HG02610 (cell line): Measurements from ENCODE around the gene NDE1.

ENCODE experiments used
- ATAC-seq: cut with Tn5 transposase; IDR thresholded peaks from one replicate; pipeline ENCODE4 v1.9.1; 2021; ENCODE audit warnings: mild to moderate bottlenecking, moderate library complexity; ENCODE audit not compliant: unreplicated experiment

NDE1 gene

GRCh38 chr16:15732416-15732815, 82.4 kb downstream of the NDE1 start:
- ATAC-seq, result no peak

DNA sequence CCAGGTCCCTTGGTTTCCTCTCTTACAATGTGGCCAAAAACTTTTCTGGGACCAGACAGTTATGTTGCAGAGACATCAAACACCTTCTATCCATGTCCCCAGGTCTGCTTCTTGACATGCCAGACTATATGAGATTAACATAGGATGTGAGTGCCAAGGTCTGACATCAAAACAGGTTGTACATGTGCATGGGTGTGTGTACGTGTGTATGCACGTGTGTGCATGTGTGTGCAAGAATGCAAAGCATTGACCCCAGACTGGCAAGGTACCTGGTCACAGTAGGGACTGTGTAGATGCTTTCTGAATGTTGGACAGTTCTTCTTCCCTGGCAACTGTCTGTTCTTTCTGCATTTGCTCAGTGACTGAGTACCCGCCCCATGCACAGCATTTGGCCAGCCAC, 85.6 kb downstream of the NDE1 start:
- ATAC-seq, result no peak

DNA sequence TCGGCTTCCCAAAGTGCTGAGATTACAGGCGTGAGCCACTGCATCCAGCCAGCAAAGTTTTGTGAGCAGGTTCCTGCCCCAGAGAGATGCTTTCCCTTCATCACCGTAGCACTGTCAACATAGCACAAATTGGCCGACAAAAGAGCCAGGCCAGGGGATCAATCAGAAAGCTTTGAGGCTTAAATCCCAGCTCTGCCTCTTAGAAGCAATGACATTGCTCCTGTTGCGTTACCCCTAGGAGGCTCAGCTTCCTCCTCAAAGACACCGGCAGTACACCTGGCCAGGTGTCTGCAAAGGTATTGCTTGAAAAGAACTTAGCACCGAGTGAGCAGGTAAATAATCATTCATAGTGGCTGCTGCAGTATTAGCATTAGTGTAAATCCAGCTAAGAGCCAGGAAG, 86.5 kb downstream of the NDE1 start:
- ATAC-seq, result no peak

GRCh38 chr16:15737140-15737644, 87.1 kb downstream of the NDE1 start:
- no peak for ATAC-seq

- ATAC-seq, result no peak
Observed at GRCh38 chr16:15739464-15739863, 89.4 kb downstream of the NDE1 start.

GRCh38 chr16:15739950-15740349, 89.9 kb downstream of the NDE1 start:
- no peak for ATAC-seq

- no peak for ATAC-seq
Observed at GRCh38 chr16:15741207-15741871, 91.3 kb downstream of the NDE1 start.

DNA sequence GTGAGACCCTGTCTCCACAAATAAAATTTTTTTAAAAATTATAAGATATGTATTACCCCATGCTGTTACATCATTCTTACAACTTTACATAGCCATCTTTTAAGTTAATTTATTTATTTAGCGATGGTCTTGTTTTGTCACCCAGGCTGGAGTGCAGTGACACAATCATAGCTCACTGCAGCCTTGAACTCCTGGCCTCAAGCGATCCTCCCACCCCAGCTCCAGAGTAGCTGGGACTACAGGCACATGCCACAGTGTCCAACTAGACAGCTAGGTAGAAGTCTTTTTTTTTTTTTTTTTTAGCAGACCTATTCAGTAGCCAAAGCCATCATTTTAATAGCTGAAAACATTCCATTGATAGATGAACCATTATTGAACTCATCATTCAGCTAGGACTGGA, 92.7 kb downstream of the NDE1 start:
- no peak for ATAC-seq

DNA sequence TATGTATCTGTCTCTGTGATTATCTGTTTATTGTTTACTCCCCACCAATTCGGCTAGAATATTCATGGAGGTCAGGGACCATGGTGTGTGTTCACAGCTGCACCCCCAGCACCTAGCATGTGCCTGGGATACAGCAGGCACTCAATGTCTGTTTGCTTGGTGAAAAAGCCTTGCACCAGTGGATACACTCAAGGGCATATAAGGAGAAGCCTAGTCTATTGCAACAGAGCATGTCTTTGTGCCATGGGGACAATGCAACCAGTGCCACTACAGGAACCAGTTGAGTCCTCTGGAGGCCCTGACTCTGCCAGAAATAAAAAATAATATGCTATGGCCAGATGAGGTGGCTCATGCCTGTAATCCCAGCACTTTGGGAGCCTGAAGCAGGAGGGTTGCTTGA, 93.6 kb downstream of the NDE1 start:
- ATAC-seq, result no peak

GRCh38 chr16:15746332-15746731, 96.3 kb downstream of the NDE1 start:
- no peak for ATAC-seq

- ATAC-seq, result no peak
Observed at GRCh38 chr16:15747937-15748336, 97.9 kb downstream of the NDE1 start.

DNA sequence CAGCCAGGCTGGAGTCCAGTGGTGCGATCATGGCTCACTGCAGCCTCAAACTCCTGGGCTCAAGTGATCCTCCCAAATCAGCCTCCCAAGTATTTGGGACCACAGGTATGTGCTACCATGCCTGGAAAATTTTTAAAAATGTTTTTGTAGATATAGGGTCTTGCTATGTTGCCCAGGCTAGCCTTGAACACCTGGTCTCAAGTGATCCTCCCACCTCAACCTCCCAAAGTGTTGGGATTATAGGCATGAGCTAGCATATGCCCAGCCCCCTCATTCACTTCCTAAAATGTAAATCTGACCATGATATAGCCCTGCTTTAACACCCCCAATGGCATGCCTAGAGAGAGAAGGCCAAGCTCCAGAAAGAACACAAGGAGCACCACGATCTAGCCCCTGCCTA, 98.6 kb downstream of the NDE1 start:
- ATAC-seq, result no peak

DNA sequence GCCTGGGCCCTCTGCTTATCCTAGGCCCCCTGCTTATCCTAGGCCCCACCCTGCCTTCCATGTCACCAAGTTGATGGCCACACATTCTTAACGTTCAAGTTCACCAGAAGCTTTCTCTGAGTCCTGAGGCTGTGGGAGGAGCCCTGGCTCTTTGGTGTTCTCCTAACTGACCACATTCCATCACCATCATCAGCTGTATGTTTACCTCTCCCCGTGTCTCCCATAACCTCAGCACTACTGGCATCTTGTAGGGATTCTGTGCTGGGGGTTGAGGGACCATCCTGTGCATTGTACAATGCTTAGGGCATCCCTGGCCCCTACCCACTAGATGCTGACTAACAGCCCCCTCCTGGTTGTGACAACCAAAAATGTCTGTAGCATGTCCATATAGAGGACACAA, 99.3 kb downstream of the NDE1 start:
- ATAC-seq, result no peak

GRCh38 chr16:15749985-15750384, 99.9 kb downstream of the NDE1 start:
- no peak for ATAC-seq

GRCh38 chr16:15751940-15752339, 101.9 kb downstream of the NDE1 start:
- no peak for ATAC-seq

DNA sequence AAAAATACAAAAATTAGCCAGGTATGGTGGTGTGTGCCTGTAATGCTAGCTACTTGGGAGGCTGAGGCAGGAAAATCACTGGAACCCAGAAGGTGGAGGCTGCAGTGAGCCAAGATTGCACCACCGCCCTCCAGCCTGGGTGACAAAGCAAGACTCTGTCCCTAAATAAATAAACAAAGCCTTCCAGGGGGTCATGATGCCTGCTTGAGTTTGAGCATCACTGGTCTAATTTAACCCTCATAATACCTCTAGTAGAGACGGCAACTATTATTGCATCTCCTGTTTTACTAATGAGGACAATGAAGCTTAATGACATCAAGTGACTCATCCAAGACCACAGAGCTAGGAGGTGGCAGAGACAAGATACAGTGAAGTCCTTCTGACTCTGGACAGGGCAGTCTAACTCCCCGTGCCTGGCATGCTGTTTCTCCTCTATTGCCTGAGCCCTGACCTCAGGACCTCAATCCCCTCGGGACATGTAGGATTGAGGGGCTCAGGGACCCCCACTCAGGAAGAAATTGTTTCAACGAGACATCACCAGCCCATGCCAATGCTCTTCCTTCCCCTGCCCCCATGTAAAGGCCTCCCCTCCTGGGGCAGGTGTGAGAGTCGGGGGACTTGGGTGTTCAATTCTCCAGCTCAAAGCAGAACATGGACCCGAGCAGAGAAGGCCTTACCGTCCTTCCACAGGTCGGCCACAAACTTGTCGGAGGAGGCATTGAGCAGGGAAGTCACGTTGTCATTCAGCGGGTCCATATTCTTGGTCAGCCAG, 102.9 kb downstream of the NDE1 start:
- no peak for ATAC-seq

DNA sequence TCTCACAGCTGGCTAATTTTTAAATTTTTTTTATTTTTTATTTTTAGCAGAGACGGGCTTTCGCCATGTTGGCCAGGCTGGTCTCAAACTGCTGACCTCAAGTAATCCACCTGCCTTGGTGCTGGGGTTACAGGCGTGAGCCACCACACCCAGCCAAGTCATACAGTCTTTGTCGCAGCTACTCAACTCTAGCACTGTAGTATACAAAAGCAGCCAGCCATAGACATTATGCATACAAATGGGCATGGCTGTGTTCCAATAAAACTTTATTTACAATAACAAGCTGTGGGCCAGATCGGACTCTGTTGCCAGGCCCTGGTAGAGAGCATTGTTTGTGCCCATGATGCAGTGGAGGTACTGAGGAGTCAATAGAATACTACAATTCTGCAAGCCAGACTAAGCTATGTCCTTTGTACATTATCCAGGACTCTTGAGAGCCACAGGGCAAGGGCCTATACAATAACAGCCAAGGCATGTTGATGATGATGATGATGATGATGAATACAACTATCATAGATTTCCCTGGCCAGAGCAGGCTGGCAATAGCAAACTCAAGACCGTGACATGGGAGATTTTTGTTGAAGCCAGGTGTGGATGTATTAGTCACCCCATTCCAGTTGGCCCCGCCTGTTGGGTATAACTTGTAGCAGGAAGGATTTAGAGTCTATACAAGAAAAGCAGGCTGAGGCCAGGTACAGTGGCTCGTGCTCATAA, 104.9 kb downstream of the NDE1 start:
- no peak for ATAC-seq

DNA sequence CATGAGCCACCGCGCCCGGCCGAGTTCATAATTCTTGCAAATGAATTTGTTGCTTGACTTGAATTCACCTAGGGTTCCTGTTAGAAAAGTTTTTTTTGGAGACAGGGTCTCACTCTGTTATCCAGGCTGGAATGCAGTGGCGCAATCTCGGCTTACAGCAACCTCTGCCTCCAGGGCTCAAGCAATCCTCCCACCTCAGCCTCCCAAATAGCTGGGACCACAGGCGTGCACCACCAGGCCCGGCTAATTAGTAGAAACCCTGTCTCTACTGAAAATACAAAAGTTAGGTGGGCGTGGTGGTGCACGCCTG, 107.0 kb downstream of the NDE1 start:
- ATAC-seq, result no peak

GRCh38 chr16:15757630-15758251, 107.7 kb downstream of the NDE1 start:
- no peak for ATAC-seq

GRCh38 chr16:15759070-15759469, 109.0 kb downstream of the NDE1 start:
- no peak for ATAC-seq

GRCh38 chr16:15760129-15760528, 110.1 kb downstream of the NDE1 start:
- no peak for ATAC-seq

GRCh38 chr16:15764112-15764511, 114.1 kb downstream of the NDE1 start:
- no peak for ATAC-seq
